Neural cell (in vitro differentiated cells): ENCODE measurements around the gene TMEM235. TPM values are rescaled to one million over a fixed set of nuclear protein-coding genes. Genes with fewer than 3 reads are reported as not detected.
A peak's percentile ranks its signal among the peaks of the same experiment; 100 is the strongest.

Source experiments
- H2AFZ ChIP-seq: fragments of 200-600, 300-800 bp; sonication (generic), shearing (Covaris generic); 2 replicates; pipeline ENCODE4 v1.6.0; 2014; ENCODE audit warnings: low read depth, mild to moderate bottlenecking, antibody characterized with exemption, low read length, moderate library complexity
- H3F3A ChIP-seq: fragments of 200-600 bp; shearing (Covaris generic); 2 replicates; pipeline ENCODE4 v1.6.1; 2016; ENCODE audit warnings: mild to moderate bottlenecking, moderate library complexity, mixed read lengths, antibody characterized with exemption, low read length; ENCODE audit not compliant: insufficient read depth, poor library complexity, severe bottlenecking
- H3K27ac ChIP-seq: fragments of 200-600, 300-800 bp; sonication (generic), shearing (Covaris generic); 2 replicates; pipeline ENCODE4 v1.5.1; 2014; ENCODE audit warnings: mild to moderate bottlenecking, low read length, moderate library complexity
- H3K27me3 ChIP-seq: fragments of 300-800, 200-600 bp; sonication (generic), shearing (Covaris generic); 2 replicates; pipeline ENCODE4 v1.6.0; 2014; ENCODE audit warnings: mild to moderate bottlenecking, low read depth, low read length, moderate library complexity; ENCODE audit not compliant: insufficient read depth
- H3K36me3 ChIP-seq: fragments of 300-800, 200-600 bp; sonication (generic), shearing (Covaris generic); 2 replicates; pipeline ENCODE4 v1.5.1; 2014; ENCODE audit warnings: mild to moderate bottlenecking, antibody characterized with exemption, low read length, moderate library complexity; ENCODE audit not compliant: insufficient read depth
- H3K4me2 ChIP-seq: fragments of 300-800, 200-600 bp; sonication (generic), shearing (Covaris generic); 2 replicates; pipeline ENCODE4 v1.6.0; 2014; ENCODE audit warnings: mild to moderate bottlenecking, low read length
- H3K4me3 ChIP-seq: fragments of 300-800, 200-600 bp; sonication (generic), shearing (Covaris generic); 2 replicates; pipeline ENCODE4 v1.5.1; 2014; ENCODE audit warnings: mild to moderate bottlenecking, low read length, moderate library complexity
- H3K79me2 ChIP-seq: fragments of 200-600 bp; shearing (Covaris generic); replicated peaks from 2 replicates; pipeline ENCODE4 v1.6.0; 2014; ENCODE audit warnings: mild to moderate bottlenecking, low read length, moderate library complexity; ENCODE audit not compliant: insufficient read depth
- H3K9ac ChIP-seq: fragments of 300-800, 200-600 bp; sonication (generic), shearing (Covaris generic); 2 replicates; pipeline ENCODE4 v1.6.1; 2016; ENCODE audit warnings: mild to moderate bottlenecking, low read length, mixed read lengths
- H3K9me2 ChIP-seq: fragments of 200-600 bp; shearing (Covaris generic); 2 replicates; pipeline ENCODE4 v1.6.1; 2016; ENCODE audit warnings: mild to moderate bottlenecking, low read length, mixed read lengths; ENCODE audit not compliant: insufficient read depth
- H3K9me3 ChIP-seq: fragments of 200-600, 300-800 bp; sonication (generic), shearing (Covaris generic); 2 replicates; pipeline ENCODE4 v1.6.1; 2016; ENCODE audit warnings: mild to moderate bottlenecking, mixed run types, low read length, moderate library complexity, mixed read lengths
- H4K20me1 ChIP-seq: fragments of 200-600 bp; shearing (Covaris generic); 2 replicates; pipeline ENCODE4 v1.6.1; 2016; ENCODE audit warnings: mild to moderate bottlenecking, mixed run types; ENCODE audit not compliant: insufficient read depth
- CTCF ChIP-seq: fragments of 450-650 bp; IDR thresholded peaks from 2 replicates; pipeline ENCODE4 v1.5.1; 2014; ENCODE audit warnings: antibody characterized with exemption, mild to moderate bottlenecking, moderate library complexity; ENCODE audit not compliant: poor library complexity, severe bottlenecking
- EP300 ChIP-seq: fragments of 450-650 bp; conservative IDR thresholded peaks from 2 replicates; pipeline ENCODE4 v1.6.1; 2014; ENCODE audit warnings: antibody characterized with exemption, mild to moderate bottlenecking, moderate library complexity; ENCODE audit not compliant: poor library complexity, severe bottlenecking
- EZH2 ChIP-seq: fragments of 200-600, 300-800 bp; shearing (Covaris generic), sonication (generic); IDR thresholded peaks from 2 replicates; pipeline ENCODE4 v1.6.1; 2014; ENCODE audit warnings: antibody characterized with exemption, low read length, borderline replicate concordance, mild to moderate bottlenecking; ENCODE audit not compliant: insufficient read depth, poor library complexity, severe bottlenecking
- MXI1 ChIP-seq: fragments of 450-650 bp; conservative IDR thresholded peaks from 2 replicates; pipeline ENCODE4 v1.6.1; 2014; ENCODE audit warnings: antibody characterized with exemption, mild to moderate bottlenecking; ENCODE audit not compliant: poor library complexity, severe bottlenecking
- POLR2AphosphoS5 ChIP-seq: IDR thresholded peaks from 2 replicates; pipeline ENCODE4 v1.6.1; 2012
- RAD21 ChIP-seq: fragments of 450-650 bp; conservative IDR thresholded peaks from 2 replicates; pipeline ENCODE4 v1.6.1; 2014; ENCODE audit warnings: antibody characterized with exemption, mild to moderate bottlenecking, moderate library complexity
- REST ChIP-seq: IDR thresholded peaks from 2 replicates; pipeline ENCODE4 v1.6.1; 2012; ENCODE audit warnings: borderline replicate concordance
- SMC3 ChIP-seq: fragments of 450-650 bp; conservative IDR thresholded peaks from 2 replicates; pipeline ENCODE4 v1.6.1; 2014; ENCODE audit warnings: antibody characterized with exemption, mild to moderate bottlenecking, moderate library complexity; ENCODE audit not compliant: poor library complexity
- TAF1 ChIP-seq: IDR thresholded peaks from 2 replicates; pipeline ENCODE4 v1.6.1; 2012; ENCODE audit warnings: low read depth
- polyA plus RNA-seq: library from polyadenylated mRNA; depleted of rRNA; stranded (reverse); fragments of >200 nt; gene quantifications from 2 replicates; pipeline ENCODE4 v1.2.3, GENCODE V29; 2014

The TMEM235 gene
- polyA plus RNA-seq, 1 donor from 2014 or later, result not detected

GRCh38 chr17:78269955-78270381, 38.5 kb downstream of the TMEM235 start:
- peak overlapping the region; percentile 51 for H3K4me3 ChIP-seq
- no peak overlapping the region for H2AFZ ChIP-seq
- H3K9me3 ChIP-seq, result no peaks in the 10 kb centered on the region
- H4K20me1 ChIP-seq, result no peaks in the 10 kb centered on the region
- H3K9ac ChIP-seq, result peak overlapping the region; percentile 52
- H3K79me2 ChIP-seq, result no peaks in the 10 kb centered on the region
- no peaks in the 10 kb centered on the region for H3F3A ChIP-seq
- H3K27ac ChIP-seq, result peak overlapping the region; percentile 34
- no peaks in the 10 kb centered on the region for H3K27me3 ChIP-seq
- no peak overlapping the region for H3K4me2 ChIP-seq
- no peak for TF ChIP-seq MXI1
- TF ChIP-seq SMC3, result no peak
- TF ChIP-seq TAF1, result no peak
- TF ChIP-seq RAD21, result no peak
- TF ChIP-seq REST, result no peak
- no peak for TF ChIP-seq EZH2
- no peak for TF ChIP-seq CTCF
- no peaks in the 10 kb centered on the region for H3K9me2 ChIP-seq
- no peaks in the 10 kb centered on the region for H3K36me3 ChIP-seq

DNA sequence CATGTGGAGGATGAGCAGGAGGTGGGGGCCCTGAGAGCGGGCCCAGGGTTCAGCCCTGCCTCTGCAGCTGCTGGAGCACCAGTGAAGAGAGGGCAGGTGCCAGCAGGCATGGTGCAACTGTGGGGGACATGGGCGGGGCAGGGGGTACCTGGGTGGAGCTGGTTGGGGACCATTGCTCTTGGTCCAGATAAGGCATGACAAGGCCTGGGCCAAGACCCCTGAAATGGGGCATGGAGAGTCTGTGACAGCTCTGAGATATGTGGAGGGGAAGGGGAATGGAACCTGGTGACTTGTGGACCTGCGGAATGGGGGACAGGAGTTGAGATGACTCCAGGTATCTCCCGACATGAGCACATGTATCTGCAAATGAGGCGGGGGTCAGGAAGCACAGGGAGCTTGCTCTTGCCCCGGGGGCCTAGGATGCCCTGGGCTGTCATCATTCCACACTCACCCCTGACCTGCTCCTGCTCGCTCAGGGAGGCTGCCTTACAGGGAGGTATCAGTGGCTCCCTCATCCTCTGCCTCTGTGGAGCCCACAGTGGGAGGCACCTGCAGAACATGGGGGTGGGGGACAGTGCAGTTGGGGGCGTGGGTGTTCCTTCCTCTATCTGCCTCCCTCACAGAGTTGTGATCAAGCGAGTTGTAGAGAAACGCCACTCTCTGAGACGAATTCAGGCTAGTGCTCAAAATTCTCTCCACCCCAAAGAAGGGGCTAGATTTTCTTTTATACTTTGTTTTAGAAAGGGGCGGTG, 40.2 kb downstream of the TMEM235 start:
- Histone ChIP-seq H3K79me2 (no peaks in the 10 kb centered on the region), H3K27ac (no peak overlapping the region), H4K20me1 (no peaks in the 10 kb centered on the region), H3K9ac (no peak overlapping the region), H3K4me3 (no peak overlapping the region), H3F3A (no peaks in the 10 kb centered on the region), H3K4me2 (no peak overlapping the region), H3K9me2 (no peaks in the 10 kb centered on the region), H3K9me3 (no peaks in the 10 kb centered on the region), H2AFZ (no peak overlapping the region), H3K36me3 (no peaks in the 10 kb centered on the region), H3K27me3 (no peaks in the 10 kb centered on the region)
- TF ChIP-seq EZH2 (no peak), SMC3 (no peak), POLR2AphosphoS5 (no peak), CTCF (no peak), TAF1 (no peak), RAD21 (no peak), EP300 (no peak), MXI1 (no peak), REST (no peak)
